Caco-2 (cell line): ENCODE measurements around the gene ZNF474. TPM values are rescaled to one million over a fixed set of nuclear protein-coding genes. Genes with fewer than 3 reads are reported as not detected.
A peak's percentile ranks its signal among the peaks of the same experiment; 100 is the strongest.

Source experiments
- BruUV-seq: library from RNA; stranded (reverse); fragments of 400-500 nt; replicated peaks from 2 replicates; lab custom pipeline; 2021; lab: Mats Ljungman, UMichigan
- CTCF ChIA-PET: fragments of 300-600 bp; sonication (Branson Sonifier 250); formaldehyde crosslinking; loops from one replicate; lab custom pipeline; 2022; ENCODE audit warnings: antibody characterized with exemption; lab: Charles Lee
- POLR2A ChIA-PET: fragments of 300-600 bp; sonication (Branson Sonifier 250); formaldehyde crosslinking; loops from one replicate; lab custom pipeline; 2022; ENCODE audit warnings: antibody characterized with exemption; lab: Charles Lee
- DNase-seq, 2 experiments: peaks; one replicate each; pipeline versions ENCODE4 v3.0.0 to v3.0.0-alpha.2; 2020 to 2022
- H3K27me3 ChIP-seq: replicated peaks from 2 replicates; pipeline ENCODE4 v1.6.0; 2011; ENCODE audit warnings: low read length; ENCODE audit not compliant: control insufficient read depth, insufficient read depth
- H3K36me3 ChIP-seq: 2 replicates; pipeline ENCODE4 v1.5.1; 2011; ENCODE audit warnings: low read length; ENCODE audit not compliant: control insufficient read depth, insufficient read depth
- H3K4me1 ChIP-seq: fragments of 250-450 bp; sonication (Bioruptor Pico); 2 replicates; pipeline ENCODE4 v1.5.1; 2020; ENCODE audit warnings: mild to moderate bottlenecking
- H3K4me3 ChIP-seq: 2 replicates; pipeline ENCODE4 v1.5.1; 2011; ENCODE audit warnings: low read depth, mild to moderate bottlenecking, control low read depth, low read length
- H3K9me3 ChIP-seq: fragments of 250-450 bp; sonication (Bioruptor Pico); 2 replicates; pipeline ENCODE4 v1.5.1; 2020; ENCODE audit warnings: mild to moderate bottlenecking, moderate library complexity
- H3K27ac Mint-ChIP-seq: one replicate; pipeline ENCODE4 v1.8.0; 2022; ENCODE audit warnings: mixed read lengths; ENCODE audit not compliant: unreplicated experiment
- H3K27me3 Mint-ChIP-seq: one replicate; pipeline ENCODE4 v1.8.0; 2022; ENCODE audit warnings: mixed read lengths; ENCODE audit not compliant: insufficient read depth, unreplicated experiment
- H3K36me3 Mint-ChIP-seq: one replicate; pipeline ENCODE4 v1.8.0; 2022; ENCODE audit warnings: mild to moderate bottlenecking, mixed read lengths; ENCODE audit not compliant: insufficient read depth, unreplicated experiment
- H3K4me1 Mint-ChIP-seq: one replicate; pipeline ENCODE4 v1.8.0; 2022; ENCODE audit warnings: low read depth, mixed read lengths; ENCODE audit not compliant: unreplicated experiment
- H3K4me3 Mint-ChIP-seq: one replicate; pipeline ENCODE4 v1.8.0; 2022; ENCODE audit warnings: mild to moderate bottlenecking, moderate library complexity, mixed read lengths; ENCODE audit not compliant: unreplicated experiment
- H3K9me3 Mint-ChIP-seq: one replicate; pipeline ENCODE4 v1.8.0; 2022; ENCODE audit warnings: mixed read lengths; ENCODE audit not compliant: unreplicated experiment
- intact Hi-C: fragments of 100-400 bp; cut with micrococcal nuclease; formaldehyde crosslinking; loops from one replicate; pipeline ENCODE4 v1.10.0; 2022; ENCODE audit not compliant: unreplicated experiment
- total RNA-seq: library from RNA; stranded (reverse); gene quantifications from 2 replicates; pipeline ENCODE4 v1.2.3, GENCODE V29; 2022
- TF ChIP-seq, protein P1 (sequence below), 2 experiments: fragments of 200-600 bp in 1 of 2; IDR thresholded peaks; 1 replicate in 1 of 2; 2 replicates in 1 of 2; pipeline versions ENCODE4 v1.5.1 to v1.8.0; 2011 to 2022; ENCODE audit warnings: antibody characterized with exemption in 1 of 2, control low read depth in 1 of 2, inconsistent platforms in 1 of 2, low read depth in 1 of 2, low read length in 1 of 2, mild to moderate bottlenecking in 1 of 2, moderate library complexity in 1 of 2; ENCODE audit not compliant: insufficient read depth in 1 of 2, severe bottlenecking in 1 of 2, unreplicated experiment in 1 of 2

Gene ZNF474
- total RNA-seq, 1 experiment from 2014 or later = not detected

DNA sequence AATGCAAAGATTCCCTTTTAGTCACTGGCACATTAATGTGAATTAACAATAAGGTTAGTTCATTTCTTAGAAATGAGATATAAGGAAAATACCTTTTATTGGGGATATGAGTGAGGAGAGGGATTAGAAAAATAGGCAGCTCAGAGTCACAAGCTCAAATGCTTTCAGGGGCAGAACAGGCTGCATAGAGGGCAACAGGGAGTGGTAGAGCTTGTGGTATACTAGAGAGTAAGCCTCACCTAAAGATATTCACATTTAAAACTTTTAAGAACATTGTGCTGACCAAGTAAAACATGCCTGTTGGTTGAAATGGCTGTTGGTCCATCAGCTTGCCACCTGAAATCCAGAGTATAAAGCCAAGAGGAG is 34.7 kb downstream of the ZNF474 start:
- BruUV-seq = no TSS peak
- no peak overlapping the region for H3K27ac Mint-ChIP-seq
- H3K4me1 ChIP-seq = peaks cover 10% of the 10 kb centered on the region; the same call in 1 of the 2 replicates
- H3K9me3 Mint-ChIP-seq = no peaks in the 10 kb centered on the region
- intact Hi-C loops = no loop called here
- CTCF ChIA-PET = no interaction called here
- H3K4me3 Mint-ChIP-seq = no peak overlapping the region
- POLR2A ChIA-PET = no interaction called here
- H3K36me3 Mint-ChIP-seq = no peaks in the 10 kb centered on the region
- H3K9me3 ChIP-seq = no peaks in the 10 kb centered on the region
- TF ChIP-seq, protein P1, sequence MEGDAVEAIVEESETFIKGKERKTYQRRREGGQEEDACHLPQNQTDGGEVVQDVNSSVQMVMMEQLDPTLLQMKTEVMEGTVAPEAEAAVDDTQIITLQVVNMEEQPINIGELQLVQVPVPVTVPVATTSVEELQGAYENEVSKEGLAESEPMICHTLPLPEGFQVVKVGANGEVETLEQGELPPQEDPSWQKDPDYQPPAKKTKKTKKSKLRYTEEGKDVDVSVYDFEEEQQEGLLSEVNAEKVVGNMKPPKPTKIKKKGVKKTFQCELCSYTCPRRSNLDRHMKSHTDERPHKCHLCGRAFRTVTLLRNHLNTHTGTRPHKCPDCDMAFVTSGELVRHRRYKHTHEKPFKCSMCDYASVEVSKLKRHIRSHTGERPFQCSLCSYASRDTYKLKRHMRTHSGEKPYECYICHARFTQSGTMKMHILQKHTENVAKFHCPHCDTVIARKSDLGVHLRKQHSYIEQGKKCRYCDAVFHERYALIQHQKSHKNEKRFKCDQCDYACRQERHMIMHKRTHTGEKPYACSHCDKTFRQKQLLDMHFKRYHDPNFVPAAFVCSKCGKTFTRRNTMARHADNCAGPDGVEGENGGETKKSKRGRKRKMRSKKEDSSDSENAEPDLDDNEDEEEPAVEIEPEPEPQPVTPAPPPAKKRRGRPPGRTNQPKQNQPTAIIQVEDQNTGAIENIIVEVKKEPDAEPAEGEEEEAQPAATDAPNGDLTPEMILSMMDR (IDR thresholded peaks at IDR 0.05; ENCODE audit: insufficient read depth in 1 of 2, low read depth in 1 of 2, low read length in 1 of 2, severe bottlenecking in 1 of 2, unreplicated experiment in 1 of 2) = no peak
- no peak for DNase-seq
- H3K4me1 Mint-ChIP-seq = no peaks in the 10 kb centered on the region
- H3K27me3 ChIP-seq = no peaks in the 10 kb centered on the region
- H3K36me3 ChIP-seq = no peaks in the 10 kb centered on the region
- H3K27me3 Mint-ChIP-seq = peaks cover under 1% of the 10 kb centered on the region
- no peak overlapping the region for H3K4me3 ChIP-seq

DNA sequence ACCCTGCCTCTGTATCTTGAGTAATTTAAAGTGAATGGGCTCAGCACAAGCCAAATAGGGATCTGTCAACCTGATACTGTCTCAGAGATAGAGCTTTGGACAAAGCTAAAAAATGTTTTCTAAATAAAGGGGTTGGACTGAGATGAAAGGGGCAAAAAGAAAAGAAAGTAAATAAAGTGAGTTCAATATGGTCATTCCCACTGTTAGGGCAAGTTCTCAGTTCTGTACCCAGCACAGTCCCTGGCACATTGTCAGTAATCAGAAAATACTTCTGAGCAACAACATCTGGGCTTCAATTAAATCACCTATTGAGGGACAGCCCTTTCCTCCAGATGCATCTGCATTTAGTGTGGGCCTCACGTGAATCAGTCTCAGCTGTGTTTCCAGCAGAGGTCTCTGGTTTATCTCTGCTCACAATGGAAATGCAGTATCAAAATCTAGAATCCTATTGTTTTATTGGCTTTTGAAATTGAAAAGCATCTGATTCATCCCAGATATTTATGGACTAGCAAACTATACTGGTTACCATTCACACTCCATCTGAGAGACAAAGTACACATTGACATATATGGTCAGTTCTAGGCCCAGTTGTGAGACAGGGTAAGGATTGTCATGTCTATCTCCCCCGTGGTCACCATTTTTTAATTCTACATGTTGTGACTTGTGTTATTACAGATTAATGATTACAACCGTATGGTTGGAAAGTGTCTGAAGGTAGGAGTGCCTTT is 35.6 kb downstream of the ZNF474 start:
- H3K27me3 Mint-ChIP-seq = no peaks in the 10 kb centered on the region
- TF ChIP-seq, protein P1 (IDR thresholded peaks at IDR 0.05; ENCODE audit: insufficient read depth in 1 of 2, low read depth in 1 of 2, low read length in 1 of 2, severe bottlenecking in 1 of 2, unreplicated experiment in 1 of 2) = no peak
- H3K4me3 Mint-ChIP-seq = no peak overlapping the region
- H3K4me1 Mint-ChIP-seq = no peaks in the 10 kb centered on the region
- H3K36me3 Mint-ChIP-seq = no peaks in the 10 kb centered on the region
- H3K4me1 ChIP-seq = peaks cover 10% of the 10 kb centered on the region; the same call in 1 of the 2 replicates
- ChIA-PET CTCF (no interaction called here), POLR2A (no interaction called here)
- intact Hi-C loops = no loop called here
- H3K9me3 ChIP-seq = no peaks in the 10 kb centered on the region
- no peaks in the 10 kb centered on the region for H3K36me3 ChIP-seq
- H3K27me3 ChIP-seq = no peaks in the 10 kb centered on the region
- H3K4me3 ChIP-seq = no peak overlapping the region
- no TSS peak for BruUV-seq
- H3K9me3 Mint-ChIP-seq = no peaks in the 10 kb centered on the region
- peak overlapping the region; percentile 29 for H3K27ac Mint-ChIP-seq
- no peak for DNase-seq

GRCh38 chr5:122165559-122166078 is 36.3 kb downstream of the ZNF474 start:
- Mint-ChIP-seq H3K27me3 (no peaks in the 10 kb centered on the region), H3K9me3 (no peaks in the 10 kb centered on the region), H3K36me3 (no peaks in the 10 kb centered on the region), H3K4me1 (no peaks in the 10 kb centered on the region), H3K27ac (peak overlapping the region; percentile 29), H3K4me3 (no peak overlapping the region)
- intact Hi-C loops = no loop called here
- Histone ChIP-seq H3K4me1 (peaks cover 10% of the 10 kb centered on the region; the same call in 1 of the 2 replicates), H3K36me3 (no peaks in the 10 kb centered on the region), H3K4me3 (no peak overlapping the region), H3K9me3 (no peaks in the 10 kb centered on the region), H3K27me3 (no peaks in the 10 kb centered on the region)
- DNase-seq = no peak
- ChIA-PET CTCF (no interaction called here), POLR2A (no interaction called here)
- BruUV-seq = no TSS peak
- TF ChIP-seq, protein P1 (IDR thresholded peaks at IDR 0.05; ENCODE audit: insufficient read depth in 1 of 2, low read depth in 1 of 2, low read length in 1 of 2, severe bottlenecking in 1 of 2, unreplicated experiment in 1 of 2) = no peak
